HL-60 (cell line): ENCODE results near the gene USP44.

Experiments used
- DNase-seq, 2 experiments: peaks; one replicate each; pipeline ENCODE4 v3.0.0-alpha.2; 2010 to 2020; ENCODE audit warnings: low read depth in 1 of 2, low spot score in 1 of 2
- H3K27ac ChIP-seq: fragments of 250-450 bp; sonication (Bioruptor Pico); replicated peaks from 2 replicates; pipeline ENCODE4 v1.5.1; 2020; ENCODE audit warnings: mild to moderate bottlenecking, moderate library complexity
- H3K27me3 ChIP-seq: fragments of 250-450 bp; sonication (Bioruptor Pico); 2 replicates; pipeline ENCODE4 v1.5.1; 2021; ENCODE audit warnings: mild to moderate bottlenecking, moderate library complexity; ENCODE audit not compliant: insufficient read depth, poor library complexity, severe bottlenecking
- H3K4me3 ChIP-seq: replicated peaks from 2 replicates; pipeline ENCODE4 v1.5.1; 2011; ENCODE audit warnings: mild to moderate bottlenecking, control low read depth, low read length; ENCODE audit not compliant: insufficient read depth
- CTCF ChIP-seq: IDR thresholded peaks from one replicate; pipeline ENCODE4 v1.5.1; 2011; ENCODE audit warnings: low read length, control low read depth, inconsistent platforms; ENCODE audit not compliant: insufficient read depth
- GABPA ChIP-seq: IDR thresholded peaks from 2 replicates; pipeline ENCODE4 v1.6.1; 2012; ENCODE audit warnings: low read depth
- POLR2AphosphoS5 ChIP-seq: IDR thresholded peaks from 2 replicates; pipeline ENCODE4 v1.6.1; 2012; ENCODE audit warnings: low read depth
- REST ChIP-seq: IDR thresholded peaks from 2 replicates; pipeline ENCODE4 v1.6.1; 2012; ENCODE audit warnings: low read depth; ENCODE audit not compliant: insufficient replicate concordance
- SPI1 ChIP-seq: IDR thresholded peaks from 2 replicates; pipeline ENCODE4 v1.6.1; 2012; ENCODE audit warnings: low read depth, mild to moderate bottlenecking, borderline replicate concordance

The USP44 gene

GRCh38 chr12:95593266-95593871 lies 42.1 kb upstream of the USP44 start:
- Histone ChIP-seq H3K27me3 (no peaks in the 10 kb centered on the region), H3K27ac (no peak overlapping the region), H3K4me3 (no peak overlapping the region)
- no peak for TF ChIP-seq CTCF
- no peak for TF ChIP-seq POLR2AphosphoS5
- TF ChIP-seq REST = no peak
- no peak for TF ChIP-seq SPI1
- no peak for TF ChIP-seq GABPA
- no peak for DNase-seq

- TF ChIP-seq GABPA (no peak), CTCF (no peak), REST (no peak), SPI1 (no peak), POLR2AphosphoS5 (no peak)
- Histone ChIP-seq H3K27me3 (no peaks in the 10 kb centered on the region), H3K4me3 (no peak overlapping the region), H3K27ac (no peak overlapping the region)
- no peak for DNase-seq
Measured at GRCh38 chr12:95591731-95592130, 40.5 kb upstream of the USP44 start.

- H3K4me3 ChIP-seq = no peak overlapping the region
- H3K27ac ChIP-seq = no peak overlapping the region
- H3K27me3 ChIP-seq = no peaks in the 10 kb centered on the region
- no peak for DNase-seq
- TF ChIP-seq POLR2AphosphoS5 = no peak
- TF ChIP-seq SPI1 = no peak
- no peak for TF ChIP-seq CTCF
- TF ChIP-seq REST = no peak
- no peak for TF ChIP-seq GABPA
Measured at GRCh38 chr12:95590775-95591174, 39.5 kb upstream of the USP44 start.
